ENCODE data around the gene BCAR3.

The BCAR3 gene

GRCh38 chr1:93595266-93595665 lies 86.4 kb downstream of the BCAR3 start:
- peak overlapping the region; percentile 76 for H3K27ac ChIP-seq (ENCODE audit: poor library complexity, severe bottlenecking)
- DNase-seq (ENCODE audit: low spot score) = no peak
- H3K4me1 ChIP-seq (ENCODE audit: insufficient read depth, poor library complexity, severe bottlenecking) = peaks cover 91% of the 10 kb centered on the region
- no peak overlapping the region for H3K4me3 ChIP-seq (ENCODE audit: severe bottlenecking)
- no peaks in the 10 kb centered on the region for H3K27me3 ChIP-seq (ENCODE audit: insufficient read depth, poor library complexity, severe bottlenecking)
- ATAC-seq (ENCODE audit: low read depth) = no peak
- peaks cover 46% of the 10 kb centered on the region for H3K36me3 ChIP-seq (ENCODE audit: low read depth)
- no peak for TF ChIP-seq CTCF (IDR thresholded peaks at IDR 0.05; ENCODE audit: poor library complexity, severe bottlenecking)
- H3K9me3 ChIP-seq (ENCODE audit: severe bottlenecking) = no peaks in the 10 kb centered on the region

- no peak for TF ChIP-seq CTCF (IDR thresholded peaks at IDR 0.05; ENCODE audit: poor library complexity, severe bottlenecking)
- no peaks in the 10 kb centered on the region for H3K27me3 ChIP-seq (ENCODE audit: insufficient read depth, poor library complexity, severe bottlenecking)
- peaks cover 53% of the 10 kb centered on the region for H3K36me3 ChIP-seq (ENCODE audit: low read depth)
- no peak overlapping the region for H3K4me3 ChIP-seq (ENCODE audit: severe bottlenecking)
- peak overlapping the region; percentile 76 for H3K27ac ChIP-seq (ENCODE audit: poor library complexity, severe bottlenecking)
- DNase-seq (ENCODE audit: low spot score) = no peak
- H3K9me3 ChIP-seq (ENCODE audit: severe bottlenecking) = no peaks in the 10 kb centered on the region
- peaks cover 90% of the 10 kb centered on the region for H3K4me1 ChIP-seq (ENCODE audit: insufficient read depth, poor library complexity, severe bottlenecking)
- no peak; the same call in 2 of the 3 replicates for ATAC-seq (ENCODE audit: low read depth)
Observed at GRCh38 chr1:93594603-93594880, 87.1 kb downstream of the BCAR3 start.

- Histone ChIP-seq H3K27me3 (ENCODE audit: insufficient read depth, poor library complexity, severe bottlenecking) (no peaks in the 10 kb centered on the region), H3K4me1 (ENCODE audit: insufficient read depth, poor library complexity, severe bottlenecking) (peaks cover 85% of the 10 kb centered on the region), H3K9me3 (ENCODE audit: severe bottlenecking) (no peaks in the 10 kb centered on the region), H3K36me3 (ENCODE audit: low read depth) (peaks cover 59% of the 10 kb centered on the region), H3K4me3 (ENCODE audit: severe bottlenecking) (no peak overlapping the region), H3K27ac (ENCODE audit: poor library complexity, severe bottlenecking) (peak overlapping the region; percentile 76)
- no peak for TF ChIP-seq CTCF (IDR thresholded peaks at IDR 0.05; ENCODE audit: poor library complexity, severe bottlenecking)
- peak; percentile 1; the same call in 2 of the 3 replicates for ATAC-seq (ENCODE audit: low read depth)
- DNase-seq (ENCODE audit: low spot score) = no peak
Observed at GRCh38 chr1:93593854-93594602, 87.6 kb downstream of the BCAR3 start.

GRCh38 chr1:93592551-93592949 lies 89.1 kb downstream of the BCAR3 start:
- Histone ChIP-seq H3K27me3 (ENCODE audit: insufficient read depth, poor library complexity, severe bottlenecking) (no peaks in the 10 kb centered on the region), H3K4me1 (ENCODE audit: insufficient read depth, poor library complexity, severe bottlenecking) (peaks cover 74% of the 10 kb centered on the region), H3K27ac (ENCODE audit: poor library complexity, severe bottlenecking) (peak overlapping the region; percentile 76), H3K36me3 (ENCODE audit: low read depth) (peaks cover 72% of the 10 kb centered on the region), H3K4me3 (ENCODE audit: severe bottlenecking) (no peak overlapping the region), H3K9me3 (ENCODE audit: severe bottlenecking) (no peaks in the 10 kb centered on the region)
- TF ChIP-seq CTCF (IDR thresholded peaks at IDR 0.05; ENCODE audit: poor library complexity, severe bottlenecking) = no peak
- DNase-seq (ENCODE audit: low spot score) = no peak
- ATAC-seq (ENCODE audit: low read depth) = no peak

Measured in RWPE2 (cell line).